GM18951 (cell line): ENCODE results near the gene DIAPH3.

Experiments
- POLR2A ChIP-seq: IDR thresholded peaks from 4 replicates; pipeline ENCODE4 v1.6.1; 2011; ENCODE audit warnings: mild to moderate bottlenecking; ENCODE audit not compliant: insufficient read length, insufficient read depth; ENCODE audit errors: extremely low read depth
- in situ Hi-C: fragments of 300-500 bp; cut with MboI; formaldehyde crosslinking; loops from one replicate; pipeline ENCODE4 v1.12.0; 2022; ENCODE audit warnings: low sequenced_read_pairs, mixed read lengths, inconsistent platforms; ENCODE audit not compliant: unreplicated experiment

The DIAPH3 gene

DNA sequence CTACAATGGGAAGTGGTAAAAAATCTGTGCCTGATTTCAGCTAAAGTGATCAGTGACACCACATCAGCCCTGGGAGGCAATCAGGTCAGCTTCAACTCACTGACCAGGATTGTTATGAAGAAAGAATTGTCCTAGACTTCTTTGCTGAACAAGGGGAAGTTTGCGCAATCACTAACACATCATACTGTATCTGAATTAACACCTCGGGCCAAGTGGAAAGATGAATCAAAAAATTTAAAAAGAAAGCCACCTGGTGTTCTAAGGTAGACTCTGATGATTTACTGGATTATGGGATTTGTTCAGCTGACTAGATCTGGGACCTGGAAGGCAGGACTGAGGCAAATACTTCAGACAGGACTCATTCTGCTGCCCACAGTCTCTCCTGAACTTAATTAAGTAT is 161.8 kb downstream of the DIAPH3 start:
- no peak for TF ChIP-seq POLR2A
- in situ Hi-C loops, result no loop called here

DNA sequence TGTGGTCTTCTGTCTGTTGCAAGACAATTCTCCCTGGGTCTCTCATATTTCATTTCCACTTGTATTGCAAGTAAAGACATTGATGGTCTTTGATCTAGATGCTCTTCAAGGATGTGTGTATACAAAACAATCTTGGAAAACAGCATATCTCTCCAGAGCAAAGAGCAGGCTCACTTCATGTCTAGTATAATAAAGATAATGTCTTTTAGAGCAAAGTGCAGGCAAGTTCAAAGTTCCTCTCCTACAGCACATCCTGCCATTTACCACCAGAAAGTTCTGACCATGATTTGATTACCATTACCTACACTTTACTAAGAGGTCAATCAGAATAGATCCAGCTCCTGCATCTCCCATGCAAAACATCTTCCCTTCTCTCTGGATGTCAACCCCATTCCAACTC is 162.8 kb downstream of the DIAPH3 start:
- TF ChIP-seq POLR2A, result no peak
- in situ Hi-C loops, result no loop called here

DNA sequence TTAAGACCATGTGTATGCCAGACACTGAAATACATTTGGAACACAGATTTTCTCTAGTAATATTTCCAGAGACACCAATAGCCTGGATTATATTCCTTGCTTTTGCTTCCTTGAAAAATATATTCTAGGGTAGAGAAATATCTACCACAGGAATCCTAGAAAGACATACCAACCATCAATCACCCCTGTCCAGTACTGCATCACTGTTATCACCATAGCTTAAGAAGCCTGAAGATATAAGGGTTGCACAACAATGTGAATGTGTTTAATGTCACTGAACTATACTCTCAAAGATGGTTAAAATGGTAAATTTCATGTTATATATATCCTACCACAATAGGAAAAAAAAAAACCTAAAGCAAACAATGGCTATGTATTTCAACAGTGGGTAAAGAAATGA is 163.6 kb downstream of the DIAPH3 start:
- in situ Hi-C loops, result no loop called here
- TF ChIP-seq POLR2A, result no peak

DNA sequence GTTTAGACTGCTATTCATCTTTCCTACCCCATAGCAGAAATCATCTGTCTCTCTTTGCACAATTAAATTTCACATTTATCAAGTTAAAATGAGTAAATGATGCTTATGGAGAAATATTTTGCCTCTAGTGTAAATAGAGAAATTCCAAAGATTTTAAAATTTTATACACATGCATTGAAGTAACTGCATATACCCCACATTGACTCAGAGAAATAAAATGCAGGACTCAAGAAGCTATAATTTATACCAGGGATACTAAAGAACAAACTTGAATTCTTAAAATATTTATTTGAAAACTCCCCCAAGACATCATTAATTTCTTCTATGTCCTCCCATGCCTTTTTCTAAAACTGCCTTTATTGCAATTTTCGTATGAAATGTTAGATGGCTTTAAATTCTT is 165.8 kb downstream of the DIAPH3 start:
- no peak for TF ChIP-seq POLR2A
- in situ Hi-C loops, result no loop called here

DNA sequence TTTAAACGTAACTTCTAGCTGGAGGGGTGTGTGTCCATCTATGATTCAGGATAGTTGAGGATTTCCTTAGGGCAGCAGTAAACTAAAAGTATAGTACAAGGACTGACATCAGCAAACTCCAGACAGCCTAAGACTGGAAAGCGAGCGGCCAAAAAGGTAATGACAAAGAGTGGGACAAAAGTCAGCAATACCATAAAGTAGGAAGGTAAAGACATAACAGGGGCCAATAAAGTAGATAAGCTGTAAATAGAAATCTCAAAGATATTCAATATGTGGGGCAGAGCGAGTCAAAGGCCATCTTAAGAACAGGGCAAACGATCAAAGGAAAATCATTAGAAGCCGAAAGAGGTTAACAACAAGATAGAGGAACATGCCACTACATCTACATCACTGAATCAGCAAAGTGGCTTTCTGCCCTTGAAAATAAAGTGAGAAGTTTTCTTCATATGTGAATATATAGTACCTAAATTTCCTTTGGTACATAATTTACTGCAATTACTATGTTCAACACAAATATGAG is 167.2 kb downstream of the DIAPH3 start:
- in situ Hi-C loops, result no loop called here

DNA sequence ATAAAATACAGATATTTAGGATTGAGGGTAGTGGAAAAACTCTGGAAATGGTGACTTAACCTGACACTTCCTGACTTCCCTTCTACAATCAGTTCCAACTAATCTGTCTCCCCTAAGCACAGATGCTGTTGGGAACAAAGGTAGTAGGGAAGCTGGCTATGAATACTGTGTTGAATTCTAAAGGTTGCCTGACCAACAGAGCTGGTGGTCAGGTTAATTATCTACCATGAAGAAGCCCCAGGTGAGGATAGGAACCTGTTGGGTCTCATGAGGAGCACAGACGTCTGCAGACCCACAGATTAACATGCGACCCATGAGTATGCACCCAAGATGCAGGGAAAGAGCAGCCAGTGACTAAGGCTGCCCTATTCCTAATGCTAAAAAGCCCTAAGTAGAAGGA is 172.3 kb downstream of the DIAPH3 start:
- no peak for TF ChIP-seq POLR2A
- in situ Hi-C loops, result no loop called here

More for the DNA sequence above, 167.2 kb downstream of the DIAPH3 start:
- no peak for TF ChIP-seq POLR2A

DNA sequence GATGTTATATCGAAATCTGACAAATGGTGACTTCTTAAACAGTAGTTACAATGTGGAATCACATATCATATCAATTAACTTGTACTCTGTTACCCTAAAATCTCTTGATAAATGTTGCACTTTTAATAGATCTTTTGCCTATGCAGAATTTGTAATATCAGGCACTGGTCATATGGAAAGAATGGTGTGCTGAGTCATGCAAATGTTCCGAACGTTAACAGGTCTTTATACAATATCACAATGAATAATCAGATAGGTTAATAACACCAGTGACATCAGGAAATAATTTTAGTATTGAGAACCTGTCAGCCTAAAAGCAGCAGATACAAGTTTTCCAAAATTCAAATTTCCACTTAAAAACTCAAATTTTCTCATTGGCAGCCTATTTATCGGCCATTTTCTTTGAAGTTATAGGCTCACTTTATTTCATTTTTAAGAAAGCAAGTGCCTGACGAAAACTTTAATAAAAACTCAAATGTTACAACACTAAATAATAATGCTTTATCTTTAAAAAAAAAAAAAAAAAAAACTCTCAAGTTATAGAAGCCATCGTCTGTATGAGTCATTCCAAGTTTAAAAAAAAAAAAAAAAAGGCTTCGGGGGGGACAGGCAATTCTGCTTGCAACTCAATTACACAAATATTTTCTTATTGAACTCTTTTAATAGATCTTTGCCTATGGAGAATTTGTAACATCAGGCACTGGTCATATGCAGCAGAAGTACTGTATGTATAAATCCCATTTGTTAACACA is 180.9 kb downstream of the DIAPH3 start:
- in situ Hi-C loops, result no loop called here
- TF ChIP-seq POLR2A, result no peak

DNA sequence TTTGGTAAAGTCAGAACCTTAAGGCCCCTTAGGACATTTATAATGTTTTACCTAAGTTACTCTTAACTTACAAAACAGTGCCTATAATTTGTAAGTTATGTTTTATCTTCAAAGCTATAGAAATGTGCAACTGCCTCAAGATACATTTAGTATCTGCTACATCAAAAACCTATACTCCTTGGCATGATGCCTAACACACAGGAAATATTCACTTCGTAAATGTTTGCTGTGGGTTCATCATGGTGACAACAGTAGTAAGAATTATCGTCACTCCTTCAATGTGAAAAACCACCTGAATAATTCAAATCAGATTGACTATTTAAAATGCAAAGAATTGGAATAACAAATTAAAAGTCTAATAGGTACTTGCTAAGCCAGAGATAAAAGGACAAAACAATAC is 184.1 kb downstream of the DIAPH3 start:
- in situ Hi-C loops, result no loop called here
- no peak for TF ChIP-seq POLR2A

DNA sequence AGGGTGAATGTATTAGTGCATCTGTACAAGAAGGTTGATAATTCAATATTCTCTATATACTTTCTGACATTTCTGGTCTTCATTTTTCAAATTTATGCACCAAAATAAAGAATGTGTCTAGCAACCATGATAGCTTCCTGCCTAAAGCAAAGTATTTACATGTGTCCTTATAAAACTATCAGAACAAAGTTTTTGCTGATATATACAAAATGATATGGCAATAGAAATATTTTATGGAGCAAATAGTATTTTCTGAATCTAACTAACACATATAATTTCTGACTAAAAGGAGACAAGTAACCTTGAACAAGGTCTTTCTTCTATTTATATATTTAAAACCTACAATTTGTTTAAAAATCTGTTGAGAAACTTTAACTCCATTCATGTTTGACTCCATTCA is 184.9 kb downstream of the DIAPH3 start:
- TF ChIP-seq POLR2A, result no peak
- in situ Hi-C loops, result no loop called here

DNA sequence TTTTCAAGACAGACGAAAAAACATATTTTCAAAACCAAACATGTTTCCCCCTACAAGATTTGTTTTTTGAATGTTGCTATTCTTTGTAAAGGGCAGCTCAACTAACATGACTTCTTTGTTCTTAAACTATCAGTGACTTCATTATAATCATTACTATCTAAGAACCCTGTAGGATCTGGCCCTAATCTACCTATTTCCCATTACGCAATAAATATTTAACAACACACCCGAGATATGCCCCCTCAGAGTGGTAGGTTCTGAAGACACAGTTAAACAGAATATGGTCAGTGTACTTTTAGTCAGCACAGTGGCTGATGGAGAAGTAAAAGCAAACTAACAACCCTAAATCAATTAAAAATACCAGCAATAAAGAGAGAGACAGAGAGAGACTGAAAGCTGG is 186.9 kb downstream of the DIAPH3 start:
- in situ Hi-C loops, result no loop called here
- no peak for TF ChIP-seq POLR2A

DNA sequence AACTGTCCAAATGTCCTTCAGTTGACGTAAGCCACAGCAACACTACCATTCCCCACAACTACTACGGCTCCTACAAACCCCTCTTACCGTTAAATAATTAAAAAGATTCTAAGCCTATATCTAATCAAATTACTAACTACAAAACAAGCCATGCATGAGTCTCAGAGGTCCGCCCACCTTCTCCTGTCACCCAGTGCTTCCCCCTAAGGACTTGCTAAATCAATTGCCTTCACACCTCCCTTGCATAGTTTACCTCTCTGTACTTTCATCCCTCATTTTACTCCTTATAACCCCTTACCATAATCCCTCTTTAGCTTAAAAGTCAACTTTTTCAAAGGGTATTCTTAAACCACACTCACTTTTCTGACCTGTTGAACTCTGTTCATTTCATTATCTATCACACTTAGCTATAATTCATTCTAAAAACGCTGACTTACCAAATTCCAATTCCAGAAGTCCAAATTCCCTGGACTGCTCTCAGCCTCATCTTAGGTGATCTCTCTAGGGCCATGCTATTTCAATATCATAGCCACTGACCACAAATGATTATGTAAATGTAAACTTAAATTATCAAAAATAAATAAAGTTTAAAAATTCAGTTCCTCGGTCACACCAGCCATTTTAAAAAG is 187.8 kb downstream of the DIAPH3 start:
- TF ChIP-seq POLR2A, result no peak
- in situ Hi-C loops, result no loop called here

DNA sequence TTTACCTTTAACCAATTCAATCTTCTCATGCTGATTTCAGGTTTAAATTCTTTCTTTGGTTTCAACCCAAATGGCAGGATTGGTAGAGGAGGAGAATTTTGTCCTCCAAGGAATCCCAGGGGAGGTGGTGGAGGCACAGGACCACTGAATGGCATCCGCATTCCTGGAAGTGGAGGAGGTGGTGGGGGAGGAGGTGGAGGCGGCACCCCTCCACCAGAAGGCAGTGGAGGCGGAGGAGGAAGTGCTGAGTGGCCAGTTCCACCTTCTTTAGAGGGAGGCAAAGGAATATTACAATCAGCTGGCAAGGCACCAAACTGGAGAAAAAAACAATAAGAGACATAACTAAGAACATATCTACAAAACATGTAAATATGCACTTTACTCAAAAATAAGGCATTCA is 192.9 kb downstream of the DIAPH3 start:
- in situ Hi-C loops, result no loop called here

DNA sequence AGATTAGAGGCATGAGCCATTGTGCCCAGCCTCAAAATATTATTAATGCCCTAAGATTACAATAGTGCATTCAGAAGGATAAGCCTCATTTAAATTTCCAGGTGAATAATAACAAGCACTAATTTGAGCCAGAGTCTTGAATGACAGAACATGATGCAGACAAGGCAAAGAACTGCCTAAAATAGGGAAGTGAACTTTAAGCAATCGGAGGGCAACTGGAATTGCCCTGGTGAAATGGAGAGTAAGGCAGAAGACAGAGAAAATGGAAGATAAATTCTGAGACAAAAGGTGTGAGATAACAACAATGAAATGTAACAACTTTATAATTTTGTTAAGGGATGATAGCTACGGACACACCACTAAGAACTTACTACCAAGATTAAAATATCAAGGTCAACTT is 199.9 kb downstream of the DIAPH3 start:
- in situ Hi-C loops, result no loop called here
- TF ChIP-seq POLR2A, result no peak

More for the DNA sequence above, 192.9 kb downstream of the DIAPH3 start:
- no peak for TF ChIP-seq POLR2A

DNA sequence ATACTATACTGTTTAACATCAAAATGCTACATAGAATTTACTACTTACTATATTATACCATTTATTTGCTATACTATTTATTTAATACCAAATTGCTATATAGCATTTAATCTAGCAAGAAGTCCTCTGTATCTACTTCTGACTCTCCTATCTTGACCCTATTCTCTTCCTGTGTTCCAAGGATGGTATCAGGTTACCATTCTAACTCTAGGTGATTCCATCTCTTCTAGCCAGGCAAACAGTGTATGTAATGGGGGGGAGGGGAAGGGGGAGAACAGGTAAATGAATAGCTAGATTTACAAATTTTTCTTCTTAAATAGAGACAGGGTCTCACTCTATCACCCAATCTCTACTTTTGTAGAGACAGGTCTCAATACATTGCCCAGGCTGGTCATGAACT is 200.3 kb downstream of the DIAPH3 start:
- no peak for TF ChIP-seq POLR2A
- in situ Hi-C loops, result no loop called here
